ENCODE data around the gene SPATA25. TPM values are rescaled to one million over a fixed set of nuclear protein-coding genes. Genes with fewer than 3 reads are reported as not detected.

The SPATA25 gene, protein sequence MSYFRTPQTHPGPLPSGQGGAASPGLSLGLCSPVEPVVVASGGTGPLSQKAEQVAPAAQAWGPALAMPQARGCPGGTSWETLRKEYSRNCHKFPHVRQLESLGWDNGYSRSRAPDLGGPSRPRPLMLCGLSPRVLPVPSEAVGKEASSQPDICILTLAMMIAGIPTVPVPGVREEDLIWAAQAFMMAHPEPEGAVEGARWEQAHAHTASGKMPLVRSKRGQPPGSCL
- 0.34 to 0.87 TPM (median 0.70 TPM) in 5 replicates for total RNA-seq (2022; extraction: Qiagen RNA extraction; ENCODE audit: low read depth)

DNA sequence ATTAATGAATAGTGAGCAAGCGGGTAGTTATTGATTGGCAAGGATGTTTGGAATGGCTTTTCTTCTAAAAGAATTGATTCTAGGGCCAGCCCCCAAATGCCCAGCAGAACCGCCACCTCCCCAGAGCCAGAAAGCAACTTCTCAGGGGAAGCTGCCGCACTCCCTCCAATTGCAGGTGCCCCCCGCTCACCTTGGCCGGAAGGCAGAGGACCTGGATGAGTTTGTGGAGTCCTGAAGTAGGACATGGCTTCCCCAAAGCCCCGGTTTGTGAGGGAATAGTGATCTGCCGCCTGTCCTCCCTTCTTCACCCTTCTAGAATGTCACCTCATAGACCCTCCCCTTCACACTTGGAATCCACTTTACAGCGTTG lies at the start of gene SPATA25:
Gene SPATA25, minus strand, starts transcription at position 277 of the 370 bp plus-strand sequence. Its CDS starts 32 bp downstream, at position 245.

DNA sequence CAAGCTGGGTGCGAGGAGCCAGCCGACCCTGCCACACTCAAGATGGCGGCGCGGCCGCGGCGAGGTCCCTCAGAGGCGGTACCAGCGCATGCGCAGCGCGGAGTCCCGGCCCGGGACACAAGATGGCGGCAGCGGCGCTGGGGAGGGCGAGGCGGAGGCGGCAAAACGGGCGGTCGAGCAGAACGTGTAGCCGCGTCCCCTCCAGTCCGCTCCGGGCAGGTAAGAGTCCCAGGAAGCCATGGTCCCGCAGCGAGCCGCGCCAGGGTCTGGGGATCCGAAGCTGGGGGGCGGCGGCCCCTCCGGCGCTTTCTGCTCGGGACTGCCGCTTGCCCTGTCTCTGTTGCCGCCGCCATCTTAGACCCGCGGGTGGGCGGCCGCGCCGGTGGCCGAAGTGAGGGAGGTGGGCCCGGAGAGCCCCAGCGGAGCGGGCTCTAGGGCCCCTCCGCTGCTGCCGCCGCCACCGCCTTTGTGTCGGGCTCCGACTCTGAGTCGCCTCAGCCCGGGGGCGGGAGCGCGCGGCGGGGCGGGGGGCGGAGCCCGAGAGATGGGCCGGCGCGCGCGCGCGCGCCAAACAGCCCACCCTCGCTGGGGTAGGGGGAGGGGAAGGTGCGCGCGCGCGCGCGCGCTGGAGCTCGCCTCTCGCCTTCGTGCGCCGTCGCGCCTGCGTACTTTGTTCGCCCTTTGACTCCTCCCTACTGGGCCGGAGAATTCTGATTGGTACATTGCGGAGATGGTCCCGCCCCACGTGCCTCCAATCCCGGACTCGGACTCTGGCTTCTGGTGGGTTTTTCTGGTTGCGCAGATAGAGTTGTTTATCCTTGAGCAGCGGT lies 47.4 kb upstream of the SPATA25 start, which contains the start of gene PCIF1:
Gene PCIF1, plus strand, starts transcription at position 98 of the 830 bp plus-strand sequence. CDS start 4,317 bp downstream, outside the sequence.

DNA sequence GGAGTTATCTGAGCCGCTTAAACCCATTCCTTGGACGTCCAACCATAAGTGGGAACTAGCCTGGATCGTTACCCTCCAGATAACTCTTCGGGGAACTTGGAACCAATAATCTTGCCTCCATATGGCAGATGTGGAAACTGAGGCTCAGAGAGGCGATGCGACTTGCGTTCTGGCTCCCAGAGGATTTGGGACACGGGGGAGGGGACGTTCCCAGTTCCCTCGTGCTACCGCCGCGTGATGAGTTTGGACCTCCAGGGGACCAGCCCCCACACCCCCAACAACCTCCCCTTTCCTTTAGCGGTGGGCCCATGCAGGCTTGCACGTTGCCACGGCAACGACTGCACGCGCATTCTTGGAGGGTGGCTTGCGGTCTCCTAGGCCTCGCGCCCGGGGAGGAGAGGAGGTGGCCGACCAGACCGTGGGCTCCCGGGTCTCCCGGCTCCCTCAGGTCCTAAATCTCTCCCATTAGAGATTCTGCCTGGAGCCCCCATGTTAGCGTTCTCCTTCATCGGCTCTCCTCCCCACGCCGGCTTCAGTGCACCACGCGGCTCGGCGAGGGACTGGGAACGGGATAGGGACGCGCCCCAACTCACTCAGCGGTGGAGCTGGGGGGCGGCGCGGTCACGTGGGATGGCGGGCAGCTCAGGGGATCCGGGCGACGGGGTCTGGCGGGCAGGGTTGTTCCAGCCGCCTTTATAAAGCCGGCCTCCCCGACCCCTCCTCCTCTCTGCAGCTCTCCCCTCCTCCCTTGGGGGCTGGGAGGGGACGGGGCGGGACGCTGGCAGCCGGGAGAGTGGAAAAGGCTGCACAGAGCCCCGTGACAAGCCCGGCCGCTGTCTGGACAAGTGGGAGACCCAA lies 24.3 kb upstream of the SPATA25 start, which contains the start of gene PLTP:
Gene PLTP, minus strand, starts transcription at position 670 of the 858 bp plus-strand sequence. CDS start 703 bp downstream, outside the sequence.

DNA sequence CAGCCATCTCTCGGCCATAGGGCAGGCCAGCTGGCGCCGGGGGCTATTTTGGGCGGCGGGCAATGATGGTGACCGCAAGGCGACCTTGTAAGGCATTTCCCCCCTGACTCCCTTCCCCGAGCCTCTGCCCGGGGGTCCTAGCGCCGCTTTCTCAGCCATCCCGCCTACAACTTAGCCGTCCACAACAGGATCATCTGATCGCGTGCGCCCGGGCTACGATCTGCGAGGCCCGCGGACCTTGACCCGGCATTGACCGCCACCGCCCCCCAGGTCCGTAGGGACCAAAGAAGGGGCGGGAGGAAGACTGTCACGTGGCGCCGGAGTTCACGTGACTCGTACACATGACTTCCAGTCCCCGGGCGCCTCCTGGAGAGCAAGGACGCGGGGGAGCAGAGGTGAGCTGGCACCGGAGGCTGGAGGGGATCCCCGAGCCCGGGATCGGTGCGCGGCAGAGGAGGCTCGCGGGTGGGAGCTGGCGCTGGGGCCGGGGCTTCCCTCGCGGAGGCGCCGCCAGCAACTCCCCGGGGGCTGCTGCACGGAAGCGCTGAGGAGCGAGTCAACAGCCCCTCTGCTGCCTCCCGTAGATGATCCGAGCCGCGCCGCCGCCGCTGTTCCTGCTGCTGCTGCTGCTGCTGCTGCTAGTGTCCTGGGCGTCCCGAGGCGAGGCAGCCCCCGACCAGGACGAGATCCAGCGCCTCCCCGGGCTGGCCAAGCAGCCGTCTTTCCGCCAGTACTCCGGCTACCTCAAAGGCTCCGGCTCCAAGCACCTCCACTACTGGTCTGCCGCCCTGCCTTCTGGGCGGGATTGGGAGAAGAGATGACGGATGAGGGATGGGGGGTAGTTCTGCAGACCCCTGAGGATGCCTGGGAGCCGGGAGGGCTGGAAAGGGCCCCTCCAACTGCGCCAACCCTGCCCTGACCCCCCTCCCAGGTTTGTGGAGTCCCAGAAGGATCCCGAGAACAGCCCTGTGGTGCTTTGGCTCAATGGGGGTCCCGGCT lies 3.9 kb upstream of the SPATA25 start, which contains the start of the genes CTSA and NEURL2:
Gene CTSA, plus strand, starts transcription at position 351 of the 999 bp plus-strand sequence. Its CDS starts 234 bp downstream, at position 585.
Gene NEURL2, minus strand, starts transcription at position 224 of the 999 bp plus-strand sequence. Its CDS starts 217 bp downstream, at position 7.

DNA sequence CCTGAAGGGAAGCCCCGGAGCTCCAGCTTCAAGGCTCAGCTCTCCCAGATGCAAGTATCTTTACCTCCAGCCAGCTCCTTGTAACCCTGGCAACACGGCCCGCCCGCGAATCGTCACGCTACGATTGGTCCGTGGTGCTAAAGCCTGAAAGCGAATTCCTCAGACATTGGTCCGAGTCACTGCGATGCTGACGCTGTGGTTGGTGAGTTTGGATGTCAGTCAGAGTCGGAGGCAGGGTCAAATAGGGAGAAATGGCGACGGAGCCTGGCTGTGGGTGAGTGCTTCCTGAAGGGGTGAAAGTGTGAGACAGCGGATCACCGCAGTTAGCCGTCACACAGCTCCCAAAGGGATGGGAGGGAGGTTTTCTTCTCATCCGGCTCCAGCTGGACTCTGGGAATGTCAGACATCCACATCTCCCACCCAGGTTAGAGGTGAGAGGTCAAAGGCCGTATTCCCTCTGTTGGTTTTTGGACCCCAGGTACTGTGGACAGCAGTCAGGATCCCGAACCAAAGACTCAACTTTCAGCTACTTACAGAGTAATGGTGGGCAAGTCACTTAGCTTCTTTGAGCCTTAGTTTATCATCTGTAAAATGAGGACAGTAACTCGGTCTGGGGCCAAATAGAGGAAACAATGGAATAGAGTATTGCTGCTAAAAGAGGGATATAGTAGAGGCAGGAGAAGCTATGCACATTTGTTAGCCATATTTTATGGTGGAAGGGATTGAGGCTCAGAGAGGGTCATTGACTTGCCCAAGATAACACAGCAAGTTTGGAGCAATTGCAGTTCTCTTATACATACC lies 6.2 kb downstream of the SPATA25 start, which contains the start of gene ZSWIM1:
Gene ZSWIM1, plus strand, starts transcription at position 240 of the 801 bp plus-strand sequence. CDS start 1,366 bp downstream, outside the sequence.

DNA sequence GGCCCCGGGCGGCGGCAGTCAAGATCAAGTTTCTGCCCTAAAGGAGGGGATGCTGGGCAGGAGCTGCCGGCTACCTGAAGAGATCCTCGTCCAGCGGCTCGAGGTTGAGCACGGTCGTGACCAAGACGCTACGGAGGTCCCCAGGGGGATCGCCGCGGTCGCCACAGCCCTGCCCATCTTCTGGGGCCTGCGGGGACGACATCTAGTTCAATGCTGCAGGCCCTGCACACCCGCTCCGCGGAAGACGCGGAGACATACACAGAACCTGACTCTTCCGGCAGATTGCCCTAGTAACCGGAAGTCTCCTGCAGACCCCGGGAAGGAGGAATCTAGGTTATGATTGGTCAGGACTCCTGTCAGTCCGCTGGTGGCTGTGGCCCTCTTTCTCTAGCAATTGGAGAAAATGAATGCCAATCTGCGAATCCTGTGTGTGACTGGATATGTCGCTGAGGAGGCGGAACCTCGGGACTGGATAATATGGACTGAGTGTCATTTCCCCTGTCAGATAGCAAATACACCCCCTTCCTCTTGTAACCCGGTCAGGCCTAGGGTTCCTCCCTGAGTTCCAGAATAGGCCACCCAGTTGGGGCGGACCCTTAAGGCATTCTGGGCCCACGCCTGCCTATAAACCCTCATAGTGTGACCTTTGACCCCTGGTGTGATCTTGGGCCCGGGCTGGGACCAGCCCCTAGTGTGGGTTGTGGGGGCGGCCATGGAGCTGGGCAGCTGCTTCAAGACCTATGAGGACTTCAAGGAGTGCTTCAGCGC lies 30.1 kb downstream of the SPATA25 start, which contains the start of the genes ACOT8 and ZSWIM3:
Gene ACOT8, minus strand, starts transcription at position 279 of the 768 bp plus-strand sequence. Its CDS starts 77 bp downstream, at position 202.
Gene ZSWIM3, plus strand, starts transcription at position 501 of the 768 bp plus-strand sequence. Its CDS starts 212 bp downstream, at position 713.

Other genes starting within 250 kb of the SPATA25 start
- gene WFDC11, start 217.4 kb downstream of the SPATA25 start, total RNA-seq (2022; extraction: Qiagen RNA extraction; ENCODE audit: low read depth): not detected in 5 replicates
- not detected in 5 replicates for gene WFDC13, start 185.6 kb downstream of the SPATA25 start, total RNA-seq (2022; extraction: Qiagen RNA extraction; ENCODE audit: low read depth)
- not detected in 5 replicates for gene WFDC10B, start 182.6 kb downstream of the SPATA25 start, total RNA-seq (2022; extraction: Qiagen RNA extraction; ENCODE audit: low read depth)
- gene SPINT4, start 165.3 kb downstream of the SPATA25 start, total RNA-seq (2022; extraction: Qiagen RNA extraction; ENCODE audit: low read depth): not detected in 5 replicates
- gene WFDC3, start 95.7 kb downstream of the SPATA25 start, total RNA-seq (2022; extraction: Qiagen RNA extraction; ENCODE audit: low read depth): not detected in 5 replicates
- 32.5 to 38.5 TPM (median 37.6 TPM) in 5 replicates for gene DNTTIP1, start 95.7 kb downstream of the SPATA25 start, total RNA-seq (2022; extraction: Qiagen RNA extraction; ENCODE audit: low read depth)
- 235 to 274 TPM (median 255 TPM) in 5 replicates for gene UBE2C, start 75.0 kb downstream of the SPATA25 start, total RNA-seq (2022; extraction: Qiagen RNA extraction; ENCODE audit: low read depth)
- gene TNNC2, start 60.3 kb downstream of the SPATA25 start, total RNA-seq (2022; extraction: Qiagen RNA extraction; ENCODE audit: low read depth): 0.21 to 0.22 TPM in 2 of 5 replicates, not detected in the others
- gene SNX21, start 53.8 kb downstream of the SPATA25 start, total RNA-seq (2022; extraction: Qiagen RNA extraction; ENCODE audit: low read depth): 8.7 to 13.2 TPM (median 11.3 TPM) in 5 replicates
- 17.6 to 21.5 TPM (median 20.3 TPM) in 5 replicates for gene ACOT8, start 30.2 kb downstream of the SPATA25 start, total RNA-seq (2022; extraction: Qiagen RNA extraction; ENCODE audit: low read depth)
- gene ZSWIM3, start 30.0 kb downstream of the SPATA25 start, total RNA-seq (2022; extraction: Qiagen RNA extraction; ENCODE audit: low read depth): 1.5 to 1.8 TPM (median 1.7 TPM) in 5 replicates
- gene ZSWIM1, start 6.4 kb downstream of the SPATA25 start, total RNA-seq (2022; extraction: Qiagen RNA extraction; ENCODE audit: low read depth): 5.4 to 7.1 TPM (median 6.5 TPM) in 5 replicates
- 0.79 to 1.7 TPM (median 1.1 TPM) in 5 replicates for gene NEURL2, start 3.6 kb upstream of the SPATA25 start, total RNA-seq (2022; extraction: Qiagen RNA extraction; ENCODE audit: low read depth)
- gene CTSA, start 3.7 kb upstream of the SPATA25 start, total RNA-seq (2022; extraction: Qiagen RNA extraction; ENCODE audit: low read depth): 104 to 133 TPM (median 122 TPM) in 5 replicates
- gene PLTP, start 24.5 kb upstream of the SPATA25 start, total RNA-seq (2022; extraction: Qiagen RNA extraction; ENCODE audit: low read depth): 1.7 to 2.4 TPM (median 2.0 TPM) in 5 replicates
- gene PCIF1, start 47.1 kb upstream of the SPATA25 start, total RNA-seq (2022; extraction: Qiagen RNA extraction; ENCODE audit: low read depth): 27.7 to 37.0 TPM (median 32.2 TPM) in 5 replicates
- 8.4 to 11.0 TPM (median 10.5 TPM) in 5 replicates for gene ZNF335, start 84.6 kb upstream of the SPATA25 start, total RNA-seq (2022; extraction: Qiagen RNA extraction; ENCODE audit: low read depth)
- gene MMP9, start 121.3 kb upstream of the SPATA25 start, total RNA-seq (2022; extraction: Qiagen RNA extraction; ENCODE audit: low read depth): 0.57 to 0.95 TPM (median 0.86 TPM) in 5 replicates
- gene SLC12A5, start 141.6 kb upstream of the SPATA25 start, total RNA-seq (2022; extraction: Qiagen RNA extraction; ENCODE audit: low read depth): 11.6 to 15.4 TPM (median 14.4 TPM) in 5 replicates
- 19.9 to 25.0 TPM (median 23.0 TPM) in 5 replicates for gene NCOA5, start 202.3 kb upstream of the SPATA25 start, total RNA-seq (2022; extraction: Qiagen RNA extraction; ENCODE audit: low read depth)
- gene CD40, start 230.7 kb upstream of the SPATA25 start, total RNA-seq (2022; extraction: Qiagen RNA extraction; ENCODE audit: low read depth): 3.9 to 4.9 TPM (median 4.5 TPM) in 5 replicates

All from A549 treated with CpdA at 1 μM for 4 hours (cell line).